NCI-H2029 (cell line): ENCODE measurements around the gene RAD23B.
"Not testable (repeated sequence)": the region's sequence is repeated elsewhere in the genome, so short reads cannot be mapped to it uniquely, and the experiment has no call there.

Experiments
- DNase-seq: peaks from one replicate; lab custom pipeline; 2025; lab: John Stamatoyannopoulos, UW

Gene RAD23B

GRCh38 chr9:107282759-107283622, at the start of gene RAD23B:
TSS of gene RAD23B (plus strand) at chr9:107283279. CDS start at chr9:107283630, 351 bp downstream.
- DNase-seq, result peak; percentile 98

GRCh38 chr9:107235765-107236442, 47.2 kb upstream of the RAD23B start:
- DNase-seq, result no peak

GRCh38 chr9:107237873-107238272, 45.2 kb upstream of the RAD23B start:
- no peak for DNase-seq

- no peak for DNase-seq
Observed at GRCh38 chr9:107239474-107239873, 43.6 kb upstream of the RAD23B start.

GRCh38 chr9:107240260-107240659, 42.8 kb upstream of the RAD23B start:
- no peak for DNase-seq

- DNase-seq, result no peak
Observed at GRCh38 chr9:107242073-107243030, 40.7 kb upstream of the RAD23B start.

GRCh38 chr9:107243742-107244141, 39.3 kb upstream of the RAD23B start:
- peak; percentile 64 for DNase-seq

GRCh38 chr9:107246259-107247254, 36.5 kb upstream of the RAD23B start:
- peak; percentile 22 for DNase-seq

- no peak for DNase-seq
Observed at GRCh38 chr9:107248714-107249113, 34.4 kb upstream of the RAD23B start.

GRCh38 chr9:107249131-107249533, 33.9 kb upstream of the RAD23B start:
- DNase-seq, result no peak

GRCh38 chr9:107249665-107250285, 33.3 kb upstream of the RAD23B start:
- no peak for DNase-seq

- peak; percentile 61 for DNase-seq
Observed at GRCh38 chr9:107251756-107252322, 31.2 kb upstream of the RAD23B start.

- DNase-seq, result no peak
Observed at GRCh38 chr9:107258919-107259318, 24.2 kb upstream of the RAD23B start.

GRCh38 chr9:107259751-107260313, 23.2 kb upstream of the RAD23B start:
- not testable (repeated sequence) for DNase-seq

GRCh38 chr9:107260437-107261081, 22.5 kb upstream of the RAD23B start:
- DNase-seq, result no peak

GRCh38 chr9:107261106-107261505, 22.0 kb upstream of the RAD23B start:
- no peak for DNase-seq

- DNase-seq, result no peak
Observed at GRCh38 chr9:107263289-107263688, 19.8 kb upstream of the RAD23B start.

- no peak for DNase-seq
Observed at GRCh38 chr9:107266624-107267368, 16.3 kb upstream of the RAD23B start.
